Thyroid gland (tissue), 4 donors: ENCODE data around the gene ANKRD33B.

Source experiments
- POLR2A ChIP-seq, 2 donors: fragments of 450-650 bp; IDR thresholded peaks; one replicate each; pipeline ENCODE4 v1.6.1; 2017; ENCODE audit warnings: antibody characterized with exemption in 2 of 2, mild to moderate bottlenecking in 2 of 2, moderate library complexity in 1 of 2
- TF ChIP-seq, protein P1 (sequence below), 6 experiments: fragments of 200-600 bp in 3 of 6; fragments of 450-650 bp in 3 of 6; sonication (generic) in 3 of 6; IDR thresholded peaks; one replicate each; pipeline ENCODE4 v1.5.1; 2016 to 2019; ENCODE audit warnings: antibody characterized with exemption in 6 of 6, mild to moderate bottlenecking in 2 of 6, inconsistent platforms in 1 of 6, moderate library complexity in 1 of 6

DNA sequence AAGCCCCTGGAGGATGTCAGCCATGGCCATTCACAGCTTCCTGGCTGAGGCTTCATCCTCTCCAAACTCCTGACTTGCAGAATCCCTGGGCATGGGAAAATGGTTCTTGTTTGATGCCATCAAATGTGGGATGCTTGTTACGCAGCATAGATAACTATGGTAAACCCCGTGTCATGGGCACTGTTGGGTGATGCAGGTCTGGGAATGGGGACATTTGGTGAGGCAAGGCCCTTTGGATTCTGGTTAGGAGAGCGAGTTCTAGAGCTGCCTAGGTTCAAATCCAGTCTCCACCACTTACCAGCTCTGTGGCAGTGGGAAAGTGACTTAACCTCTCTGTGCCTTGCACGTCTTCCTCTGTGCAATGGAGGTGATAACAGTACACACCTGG lies 41.7 kb upstream of the ANKRD33B start:
- TF ChIP-seq, protein P1, sequence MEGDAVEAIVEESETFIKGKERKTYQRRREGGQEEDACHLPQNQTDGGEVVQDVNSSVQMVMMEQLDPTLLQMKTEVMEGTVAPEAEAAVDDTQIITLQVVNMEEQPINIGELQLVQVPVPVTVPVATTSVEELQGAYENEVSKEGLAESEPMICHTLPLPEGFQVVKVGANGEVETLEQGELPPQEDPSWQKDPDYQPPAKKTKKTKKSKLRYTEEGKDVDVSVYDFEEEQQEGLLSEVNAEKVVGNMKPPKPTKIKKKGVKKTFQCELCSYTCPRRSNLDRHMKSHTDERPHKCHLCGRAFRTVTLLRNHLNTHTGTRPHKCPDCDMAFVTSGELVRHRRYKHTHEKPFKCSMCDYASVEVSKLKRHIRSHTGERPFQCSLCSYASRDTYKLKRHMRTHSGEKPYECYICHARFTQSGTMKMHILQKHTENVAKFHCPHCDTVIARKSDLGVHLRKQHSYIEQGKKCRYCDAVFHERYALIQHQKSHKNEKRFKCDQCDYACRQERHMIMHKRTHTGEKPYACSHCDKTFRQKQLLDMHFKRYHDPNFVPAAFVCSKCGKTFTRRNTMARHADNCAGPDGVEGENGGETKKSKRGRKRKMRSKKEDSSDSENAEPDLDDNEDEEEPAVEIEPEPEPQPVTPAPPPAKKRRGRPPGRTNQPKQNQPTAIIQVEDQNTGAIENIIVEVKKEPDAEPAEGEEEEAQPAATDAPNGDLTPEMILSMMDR (IDR thresholded peaks at IDR 0.05): no peak
- no peak for TF ChIP-seq POLR2A (IDR thresholded peaks at IDR 0.05)
